ENCODE measurements around the gene CISH. TPM values are rescaled to one million over a fixed set of nuclear protein-coding genes. Genes with fewer than 3 reads are reported as not detected.

The CISH gene
- total RNA-seq, 1 experiment from 2014 or later: 2.3 TPM

DNA sequence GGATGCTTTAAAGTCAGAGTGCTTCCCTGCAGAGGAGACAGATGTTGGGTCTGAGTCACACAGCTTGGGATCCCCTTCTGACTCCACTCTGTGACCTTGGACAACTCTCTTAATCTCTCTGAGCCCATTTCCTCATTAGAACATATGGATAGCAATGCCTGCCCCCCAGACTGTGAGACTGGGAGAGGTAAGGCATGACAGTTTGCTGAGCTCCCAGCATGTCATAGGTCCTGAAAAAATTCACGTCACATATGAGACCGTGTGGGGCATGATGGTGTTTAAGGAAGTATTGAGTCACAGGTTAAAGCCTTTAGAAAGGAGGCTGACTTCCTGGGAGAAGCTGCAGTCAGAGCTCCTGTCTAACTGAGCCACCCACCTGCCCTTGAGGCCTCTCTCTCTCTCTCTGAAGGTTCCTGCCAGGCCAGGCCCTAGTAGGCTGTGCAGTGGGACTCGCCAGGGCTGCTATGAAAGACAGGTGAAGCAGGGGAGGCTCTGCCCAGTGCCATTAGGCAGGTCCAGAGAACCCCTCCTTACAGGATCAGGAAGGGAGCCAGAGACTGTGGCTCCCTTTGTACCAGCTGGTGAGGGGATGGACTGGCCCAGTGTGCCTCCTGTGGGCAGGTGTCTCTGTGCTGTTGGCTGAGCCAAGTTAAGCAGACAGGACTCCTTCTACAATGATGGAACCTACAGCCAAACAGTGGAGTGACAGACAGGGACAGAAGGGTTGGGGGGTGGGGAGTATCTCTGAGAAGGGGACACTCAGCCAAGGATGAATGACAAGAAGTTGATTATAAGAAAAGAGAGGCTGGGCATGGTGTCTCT is 43.6 kb upstream of the CISH start:
- intact Hi-C loops (cut with micrococcal nuclease): no loop called here
- no peak for DNase-seq
- CTCF ChIA-PET: interaction anchor here (4.4 kb wide), 1 partner anchor 39 kb away, joined by 40 read pairs; the partner anchor contains the start of gene MAPKAPK3
- Histone ChIP-seq H3K27ac (ENCODE audit: low read length) (no peak overlapping the region), H3K9ac (ENCODE audit: low read length) (no peak overlapping the region), H3K79me2 (ENCODE audit: low read length) (no peaks in the 10 kb centered on the region), H3K4me3 (ENCODE audit: low read length) (no peak overlapping the region), H3K9me3 (ENCODE audit: low read length) (no peaks in the 10 kb centered on the region), H3K4me2 (ENCODE audit: low read length) (no peak overlapping the region), H3F3A (ENCODE audit: low read length, unreplicated experiment) (no peaks in the 10 kb centered on the region), H3K9me2 (replicated peaks; ENCODE audit: low read length) (no peaks in the 10 kb centered on the region), H2AFZ (ENCODE audit: low read length) (no peak overlapping the region), H3K27me3 (ENCODE audit: low read length) (no peaks in the 10 kb centered on the region), H4K20me1 (ENCODE audit: low read length) (no peaks in the 10 kb centered on the region), H3K4me1 (ENCODE audit: insufficient read depth, low read length) (no peaks in the 10 kb centered on the region), H3K36me3 (ENCODE audit: low read depth, low read length) (no peaks in the 10 kb centered on the region)
- ATAC-seq: no peak; the same call in 1 of the 2 replicates
- TF ChIP-seq, protein P1, sequence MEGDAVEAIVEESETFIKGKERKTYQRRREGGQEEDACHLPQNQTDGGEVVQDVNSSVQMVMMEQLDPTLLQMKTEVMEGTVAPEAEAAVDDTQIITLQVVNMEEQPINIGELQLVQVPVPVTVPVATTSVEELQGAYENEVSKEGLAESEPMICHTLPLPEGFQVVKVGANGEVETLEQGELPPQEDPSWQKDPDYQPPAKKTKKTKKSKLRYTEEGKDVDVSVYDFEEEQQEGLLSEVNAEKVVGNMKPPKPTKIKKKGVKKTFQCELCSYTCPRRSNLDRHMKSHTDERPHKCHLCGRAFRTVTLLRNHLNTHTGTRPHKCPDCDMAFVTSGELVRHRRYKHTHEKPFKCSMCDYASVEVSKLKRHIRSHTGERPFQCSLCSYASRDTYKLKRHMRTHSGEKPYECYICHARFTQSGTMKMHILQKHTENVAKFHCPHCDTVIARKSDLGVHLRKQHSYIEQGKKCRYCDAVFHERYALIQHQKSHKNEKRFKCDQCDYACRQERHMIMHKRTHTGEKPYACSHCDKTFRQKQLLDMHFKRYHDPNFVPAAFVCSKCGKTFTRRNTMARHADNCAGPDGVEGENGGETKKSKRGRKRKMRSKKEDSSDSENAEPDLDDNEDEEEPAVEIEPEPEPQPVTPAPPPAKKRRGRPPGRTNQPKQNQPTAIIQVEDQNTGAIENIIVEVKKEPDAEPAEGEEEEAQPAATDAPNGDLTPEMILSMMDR (conservative IDR thresholded peaks at IDR 0.05; ENCODE audit: low read depth, low read length): no peak
- TF ChIP-seq EZH2 (IDR thresholded peaks at IDR 0.05; ENCODE audit: low read length, unreplicated experiment) (no peak), EZH2phosphoT487 (IDR thresholded peaks at IDR 0.05; ENCODE audit: borderline replicate concordance, low read length) (no peak)
- POLR2A ChIA-PET (ENCODE audit: unreplicated experiment): no interaction called here
- no TSS peak for BruUV-seq (replicated peaks)

DNA sequence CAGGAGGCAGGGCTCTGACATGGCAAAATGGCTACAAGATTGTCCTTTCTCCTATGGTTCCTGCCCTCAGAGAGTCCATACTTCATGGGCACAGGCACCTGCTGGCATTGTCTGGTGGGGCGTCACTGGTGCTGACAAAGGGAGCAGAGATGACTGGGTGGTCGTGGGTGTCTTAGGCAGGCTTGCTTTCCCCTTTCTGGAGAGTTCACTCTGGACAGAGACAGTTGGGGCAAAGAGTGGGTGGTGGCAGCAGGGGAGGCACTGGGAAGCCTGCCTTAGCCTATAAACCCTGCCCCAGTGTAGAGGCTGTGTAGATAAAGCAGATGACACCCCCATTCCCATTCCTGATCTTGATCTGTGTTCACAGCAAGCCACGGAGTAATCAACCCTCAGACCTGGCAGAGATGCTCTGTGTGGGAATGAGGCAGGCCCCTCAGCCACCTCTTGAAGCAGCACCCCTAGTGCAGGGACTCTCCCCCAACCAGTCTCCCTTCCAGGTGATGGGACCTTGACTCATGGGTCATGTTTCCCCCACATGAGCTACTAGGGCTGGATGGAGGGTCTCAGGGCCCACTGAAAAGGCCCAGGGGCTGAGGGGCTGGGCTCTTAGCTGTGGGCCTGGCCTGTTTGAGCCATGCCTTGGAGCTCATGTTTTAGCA is 42.5 kb upstream of the CISH start:
- Histone ChIP-seq H3K27ac (ENCODE audit: low read length) (no peak overlapping the region), H3K9me2 (replicated peaks; ENCODE audit: low read length) (no peaks in the 10 kb centered on the region), H3K9me3 (ENCODE audit: low read length) (no peaks in the 10 kb centered on the region), H3K27me3 (ENCODE audit: low read length) (no peaks in the 10 kb centered on the region), H2AFZ (ENCODE audit: low read length) (no peak overlapping the region), H3K79me2 (ENCODE audit: low read length) (no peaks in the 10 kb centered on the region), H3F3A (ENCODE audit: low read length, unreplicated experiment) (no peaks in the 10 kb centered on the region), H3K4me3 (ENCODE audit: low read length) (no peak overlapping the region), H3K4me2 (ENCODE audit: low read length) (no peak overlapping the region), H3K36me3 (ENCODE audit: low read depth, low read length) (no peaks in the 10 kb centered on the region), H4K20me1 (ENCODE audit: low read length) (no peaks in the 10 kb centered on the region), H3K4me1 (ENCODE audit: insufficient read depth, low read length) (no peaks in the 10 kb centered on the region), H3K9ac (ENCODE audit: low read length) (no peak overlapping the region)
- ATAC-seq: no peak
- ChIA-PET POLR2A (ENCODE audit: unreplicated experiment) (interaction anchor here (0.6 kb wide), 1 partner anchor 102 kb away, joined by 3 read pairs; no protein-coding TSS in a partner anchor), CTCF (interaction anchor here (0.6 to 4.4 kb wide), 2 partner anchors 38 to 83 kb away, joined by 3 to 40 read pairs; partner anchors contain the start of gene MAPKAPK3)
- no TSS peak for BruUV-seq (replicated peaks)
- no peak for DNase-seq
- TF ChIP-seq EZH2 (IDR thresholded peaks at IDR 0.05; ENCODE audit: low read length, unreplicated experiment) (no peak), EZH2phosphoT487 (IDR thresholded peaks at IDR 0.05; ENCODE audit: borderline replicate concordance, low read length) (no peak)
- TF ChIP-seq, protein P1 (conservative IDR thresholded peaks at IDR 0.05; ENCODE audit: low read depth, low read length): no peak
- intact Hi-C loops (cut with micrococcal nuclease): no loop called here

All from PC-3 (cell line).